PFSK-1 (cell line): ENCODE measurements around the gene SLITRK2. TPM values are rescaled to one million over a fixed set of nuclear protein-coding genes. Genes with fewer than 3 reads are reported as not detected.

Experiments used
- FOXP2 ChIP-seq: optimal IDR thresholded peaks from 2 replicates; pipeline ENCODE3; 2011; ENCODE audit warnings: borderline replicate concordance, control low read depth, inconsistent platforms; ENCODE audit not compliant: insufficient read depth; ENCODE audit errors: extremely low read length, extremely low read depth
- POLR2AphosphoS5 ChIP-seq: IDR thresholded peaks from 2 replicates; pipeline ENCODE4 v1.6.1; 2012; ENCODE audit warnings: low read depth, mild to moderate bottlenecking, control low read depth, low read length, moderate library complexity
- REST ChIP-seq, 2 experiments: IDR thresholded peaks; 2 replicates each; pipeline versions ENCODE4 v1.6.1 to v1.8.0; 2011 to 2012; ENCODE audit warnings: low read depth in 2 of 2, low read length in 2 of 2, control low read depth in 1 of 2, inconsistent platforms in 1 of 2, mild to moderate bottlenecking in 1 of 2, moderate library complexity in 1 of 2; ENCODE audit not compliant: insufficient read depth in 1 of 2
- SIN3A ChIP-seq: IDR thresholded peaks from 2 replicates; pipeline ENCODE4 v1.6.1; 2012; ENCODE audit warnings: mild to moderate bottlenecking, low read length, moderate library complexity, borderline replicate concordance; ENCODE audit not compliant: insufficient read depth
- TAF1 ChIP-seq: IDR thresholded peaks from 2 replicates; pipeline ENCODE4 v1.6.1; 2012; ENCODE audit warnings: low read length, control low read depth, borderline replicate concordance; ENCODE audit not compliant: insufficient read depth
- polyA plus RNA-seq: library from polyadenylated mRNA; unstranded; fragments of >200 nt; gene quantifications from one replicate; pipeline ENCODE4 v1.2.1, GENCODE V29; 2012; ENCODE audit warnings: low read depth, missing spikeins; ENCODE audit not compliant: insufficient read length

The SLITRK2 gene
- 0.13 TPM for polyA plus RNA-seq

GRCh38 chrX:145817331-145818185, at the start of gene SLITRK2:
TSS of gene SLITRK2 (plus strand) at chrX:145817829. CDS start at chrX:145822426, 4,597 bp downstream.
- TF ChIP-seq REST (IDR thresholded peaks at IDR 0.05; ENCODE audit: insufficient read depth in 1 of 2, low read depth in 2 of 2, low read length in 2 of 2) (no peak), FOXP2 (no peak), POLR2AphosphoS5 (no peak), SIN3A (no peak), TAF1 (no peak)

GRCh38 chrX:145773006-145773405, 44.6 kb upstream of the SLITRK2 start:
- TF ChIP-seq POLR2AphosphoS5 (no peak), SIN3A (no peak), REST (IDR thresholded peaks at IDR 0.05; ENCODE audit: insufficient read depth in 1 of 2, low read depth in 2 of 2, low read length in 2 of 2) (no peak), FOXP2 (no peak), TAF1 (no peak)

- TF ChIP-seq FOXP2 (no peak), TAF1 (no peak), SIN3A (no peak), POLR2AphosphoS5 (no peak), REST (IDR thresholded peaks at IDR 0.05; ENCODE audit: insufficient read depth in 1 of 2, low read depth in 2 of 2, low read length in 2 of 2) (no peak)
Observed at GRCh38 chrX:145792281-145792680, 25.3 kb upstream of the SLITRK2 start.

- no peak for TF ChIP-seq REST (IDR thresholded peaks at IDR 0.05; ENCODE audit: insufficient read depth in 1 of 2, low read depth in 2 of 2, low read length in 2 of 2)
- TF ChIP-seq FOXP2 = no peak
- no peak for TF ChIP-seq SIN3A
- no peak for TF ChIP-seq POLR2AphosphoS5
- TF ChIP-seq TAF1 = no peak
Observed at GRCh38 chrX:145803508-145803907, 14.1 kb upstream of the SLITRK2 start.
